Right lobe of liver (tissue), 4 donors: ENCODE data around the gene LDLRAD4.

Source experiments
- CTCF ChIP-seq, 4 donors: fragments of 200-600 bp in 3 of 4; fragments of 450-650 bp in 1 of 4; IDR thresholded peaks; one replicate each; pipeline versions ENCODE4 v1.5.1 to v1.8.0; 2016 to 2022; ENCODE audit warnings: antibody characterized with exemption in 4 of 4, mild to moderate bottlenecking in 2 of 4
- POLR2A ChIP-seq: fragments of 450-650 bp; IDR thresholded peaks from one replicate; pipeline ENCODE4 v1.6.1; 2017; ENCODE audit warnings: antibody characterized with exemption, mild to moderate bottlenecking
- donor health status: DM: no; HTN: no; CAD: no.
- donor health status: DM: no; HTN: no; CAD: no.
- donor health status: DM: no; HTN: yes; CAD: no.

- TF ChIP-seq POLR2A (no peak), CTCF (IDR thresholded peaks at IDR 0.05) (no peak)
These were observed 264.0 kb downstream of the LDLRAD4 start for GRCh38 chr18:13482618-13482945.
